Non-pigmented ciliary epithelial cell (primary cell): ENCODE data around the gene PACS2.
"Not testable (repeated sequence)": the region's sequence is repeated elsewhere in the genome, so short reads cannot be mapped to it uniquely, and the experiment has no call there.

ENCODE experiments used
- DNase-seq: peaks from one replicate; pipeline ENCODE4 v3.0.0-alpha.2; 2010; ENCODE audit warnings: low read depth

The PACS2 gene

GRCh38 chr14:105333020-105333490 lies 18.5 kb downstream of the PACS2 start:
- no peak for DNase-seq

- DNase-seq = no peak
Measured at GRCh38 chr14:105333613-105334364, 19.2 kb downstream of the PACS2 start.

- no peak for DNase-seq
Measured at GRCh38 chr14:105334383-105335230, 20.1 kb downstream of the PACS2 start.

GRCh38 chr14:105335231-105335542 lies 20.6 kb downstream of the PACS2 start:
- not testable (repeated sequence) for DNase-seq

- DNase-seq = no peak
Measured at GRCh38 chr14:105335735-105336476, 21.4 kb downstream of the PACS2 start.

- no peak for DNase-seq
Measured at GRCh38 chr14:105336477-105337287, 22.1 kb downstream of the PACS2 start.

- no peak for DNase-seq
Measured at GRCh38 chr14:105337433-105337832, 22.9 kb downstream of the PACS2 start.

GRCh38 chr14:105337966-105338741 lies 23.6 kb downstream of the PACS2 start:
- DNase-seq = no peak

GRCh38 chr14:105340821-105341733 lies 26.5 kb downstream of the PACS2 start:
- DNase-seq = no peak

- no peak for DNase-seq
Measured at GRCh38 chr14:105343194-105343593, 28.6 kb downstream of the PACS2 start.

GRCh38 chr14:105346200-105346533 lies 31.6 kb downstream of the PACS2 start:
- no peak for DNase-seq

GRCh38 chr14:105346876-105347586 lies 32.5 kb downstream of the PACS2 start:
- DNase-seq = no peak

- DNase-seq = no peak
Measured at GRCh38 chr14:105347587-105347968, 33.0 kb downstream of the PACS2 start.

GRCh38 chr14:105348169-105348944 lies 33.8 kb downstream of the PACS2 start:
- no peak for DNase-seq

GRCh38 chr14:105348945-105349699 lies 34.6 kb downstream of the PACS2 start:
- DNase-seq = no peak

GRCh38 chr14:105349992-105350391 lies 35.4 kb downstream of the PACS2 start:
- DNase-seq = no peak

- no peak for DNase-seq
Measured at GRCh38 chr14:105350450-105351244, 36.1 kb downstream of the PACS2 start.
